CD4-positive, alpha-beta T cell treated with Interleukin-1 beta for 1 hour (primary cell): ENCODE measurements around the gene FCRL4.

Experiments used
- DNase-seq, 2 donors: peaks; one replicate each; pipeline ENCODE4 v3.0.0-alpha.2; 2020 to 2022

The FCRL4 gene

GRCh38 chr1:157597959-157598667 is at the start of gene FCRL4:
Gene FCRL4 (minus strand): TSS chr1:157598085. CDS start chr1:157597944, 141 bp downstream.
- DNase-seq: no peak

- DNase-seq: no peak
Observed at GRCh38 chr1:157646144-157646543, 48.3 kb upstream of the FCRL4 start.

GRCh38 chr1:157641177-157641576 is 43.3 kb upstream of the FCRL4 start:
- DNase-seq: no peak

- no peak for DNase-seq
Observed at GRCh38 chr1:157639800-157640199, 41.9 kb upstream of the FCRL4 start.

- DNase-seq: peak in 1 of 2 donors; percentile 20
Observed at GRCh38 chr1:157628773-157629172, 30.9 kb upstream of the FCRL4 start.

- DNase-seq: peak in 1 of 2 donors; percentile 15
Observed at GRCh38 chr1:157626099-157626498, 28.2 kb upstream of the FCRL4 start.

- DNase-seq: no peak
Observed at GRCh38 chr1:157624471-157624870, 26.6 kb upstream of the FCRL4 start.

- DNase-seq: no peak
Observed at GRCh38 chr1:157622471-157622870, 24.6 kb upstream of the FCRL4 start.

- no peak for DNase-seq
Observed at GRCh38 chr1:157618190-157618589, 20.3 kb upstream of the FCRL4 start.

GRCh38 chr1:157600236-157600635 is 2.4 kb upstream of the FCRL4 start:
- no peak for DNase-seq

GRCh38 chr1:157596384-157596783 is 1.5 kb downstream of the FCRL4 start:
- no peak for DNase-seq

GRCh38 chr1:157595356-157595755 is 2.5 kb downstream of the FCRL4 start:
- DNase-seq: no peak

- no peak for DNase-seq
Observed at GRCh38 chr1:157585984-157586383, 11.9 kb downstream of the FCRL4 start.

GRCh38 chr1:157584503-157584902 is 13.4 kb downstream of the FCRL4 start:
- DNase-seq: no peak

GRCh38 chr1:157580828-157581210 is 17.1 kb downstream of the FCRL4 start:
- no peak for DNase-seq

GRCh38 chr1:157580179-157580827 is 17.6 kb downstream of the FCRL4 start:
- DNase-seq: peak; percentile 15 to 54

GRCh38 chr1:157577420-157577819 is 20.5 kb downstream of the FCRL4 start:
- no peak for DNase-seq

GRCh38 chr1:157575744-157576143 is 22.1 kb downstream of the FCRL4 start:
- no peak for DNase-seq

GRCh38 chr1:157574836-157575235 is 23.0 kb downstream of the FCRL4 start:
- no peak for DNase-seq

GRCh38 chr1:157566484-157567300 is 31.2 kb downstream of the FCRL4 start:
- peak in 1 of 2 donors; percentile 12 for DNase-seq

- DNase-seq: no peak
Observed at GRCh38 chr1:157562515-157562914, 35.4 kb downstream of the FCRL4 start.

GRCh38 chr1:157558119-157558518 is 39.8 kb downstream of the FCRL4 start:
- no peak for DNase-seq
